ENCODE results near the gene ATP1A1.

ATP1A1 gene

DNA sequence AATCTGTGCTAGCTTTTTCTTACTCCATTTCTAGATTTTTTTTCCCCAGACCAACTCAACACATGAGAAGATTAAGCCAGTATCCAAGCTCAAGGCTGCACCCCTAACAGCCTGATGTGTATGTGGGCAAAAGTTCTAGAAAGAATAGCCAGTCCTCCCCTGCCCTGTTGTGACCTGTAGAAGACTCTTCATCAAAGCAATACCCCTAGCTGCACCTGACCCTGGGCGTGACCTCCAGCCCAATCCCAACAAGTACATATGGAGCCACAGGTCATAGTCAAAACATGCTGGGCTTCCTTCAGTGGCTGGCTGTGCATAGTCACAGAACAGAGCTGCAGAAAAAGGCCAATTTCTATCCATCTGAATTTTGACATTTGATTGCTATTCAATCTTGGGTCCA lies 72.5 kb downstream of the ATP1A1 start:
- DNase-seq = no peak

DNA sequence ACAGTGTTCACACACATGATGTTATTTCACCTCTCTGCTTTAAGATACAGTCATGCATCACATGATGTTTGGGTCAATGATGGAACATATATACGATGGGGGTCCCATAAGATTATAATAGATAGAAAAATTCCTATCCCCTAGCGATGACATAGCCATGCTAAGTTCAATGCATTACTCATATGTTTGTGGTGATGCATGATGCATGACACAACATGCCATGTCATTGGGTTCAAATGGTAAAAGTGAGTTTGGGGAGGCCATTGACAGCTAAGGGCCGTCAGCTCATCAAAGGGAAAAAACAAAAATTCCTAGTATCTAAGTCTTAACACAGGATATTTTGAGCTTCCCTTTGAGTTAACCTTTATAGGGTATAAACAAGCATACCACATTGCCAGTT lies 73.6 kb downstream of the ATP1A1 start:
- no peak for DNase-seq

DNA sequence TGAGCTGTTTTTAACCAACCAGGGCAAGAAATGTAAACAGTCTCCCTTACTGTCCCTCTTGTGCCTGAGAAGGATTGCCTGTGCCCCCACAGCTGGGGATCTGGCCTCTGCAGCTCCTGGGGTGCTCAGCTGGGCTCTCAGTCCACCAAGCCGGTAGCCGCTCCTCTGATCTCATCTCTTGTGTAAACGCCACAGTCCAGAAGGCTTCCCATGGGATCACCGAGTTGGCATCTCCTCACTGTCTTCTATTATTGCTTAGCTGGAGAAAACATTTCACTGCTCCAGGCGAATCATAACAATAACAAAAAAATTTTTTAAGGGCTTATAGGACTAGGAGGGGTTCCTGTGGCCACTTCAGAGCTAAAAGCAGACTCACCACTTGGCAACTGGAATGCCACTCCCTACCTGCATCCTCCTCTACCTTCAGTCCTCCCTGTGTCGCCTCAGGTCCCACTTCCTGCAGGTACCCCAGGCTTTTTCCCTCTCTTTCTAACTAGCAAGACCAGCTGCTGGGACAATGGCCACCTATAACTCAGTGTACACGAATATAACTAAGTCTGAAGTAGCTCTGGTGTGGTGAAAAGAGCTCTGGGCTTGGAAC lies 75.8 kb downstream of the ATP1A1 start:
- no peak for DNase-seq

DNA sequence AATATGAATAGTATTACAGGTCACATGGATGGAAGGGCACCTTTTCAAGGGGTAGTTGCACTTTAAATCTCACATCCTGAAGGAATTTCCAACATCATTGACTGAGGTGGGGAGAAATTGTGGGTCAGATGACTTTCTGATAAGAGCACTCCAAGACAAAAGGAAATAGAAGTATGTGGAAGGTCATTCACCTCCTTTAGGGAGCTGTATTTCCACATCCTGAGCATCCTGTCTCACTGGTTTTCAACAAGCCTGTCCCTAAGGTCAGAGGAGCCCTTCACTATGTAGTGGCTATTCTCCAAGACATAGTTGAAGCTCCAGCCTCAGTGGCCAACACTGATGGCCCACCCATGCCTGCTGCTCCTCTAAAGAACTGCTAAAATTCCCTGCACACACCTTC lies 76.5 kb downstream of the ATP1A1 start:
- DNase-seq = no peak

DNA sequence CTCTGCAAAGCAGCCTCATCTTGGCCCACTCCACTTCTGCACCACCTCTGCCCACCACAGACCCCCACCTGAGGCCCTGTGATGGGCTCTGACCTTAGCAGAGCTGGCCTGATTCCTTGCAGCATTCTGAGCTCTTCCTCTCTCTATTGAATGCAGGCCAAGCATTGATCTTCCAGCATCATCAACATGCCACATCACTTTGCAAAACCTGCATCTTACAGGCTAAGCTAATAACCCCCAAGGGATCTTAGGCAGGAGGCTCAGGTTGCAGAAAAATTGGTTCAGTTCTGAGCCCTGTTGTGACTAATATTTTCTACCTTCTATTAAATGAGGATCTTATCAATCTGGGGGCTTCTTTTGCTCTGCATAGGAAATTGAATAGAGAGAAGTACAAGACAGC lies 78.7 kb downstream of the ATP1A1 start:
- no peak for DNase-seq

DNA sequence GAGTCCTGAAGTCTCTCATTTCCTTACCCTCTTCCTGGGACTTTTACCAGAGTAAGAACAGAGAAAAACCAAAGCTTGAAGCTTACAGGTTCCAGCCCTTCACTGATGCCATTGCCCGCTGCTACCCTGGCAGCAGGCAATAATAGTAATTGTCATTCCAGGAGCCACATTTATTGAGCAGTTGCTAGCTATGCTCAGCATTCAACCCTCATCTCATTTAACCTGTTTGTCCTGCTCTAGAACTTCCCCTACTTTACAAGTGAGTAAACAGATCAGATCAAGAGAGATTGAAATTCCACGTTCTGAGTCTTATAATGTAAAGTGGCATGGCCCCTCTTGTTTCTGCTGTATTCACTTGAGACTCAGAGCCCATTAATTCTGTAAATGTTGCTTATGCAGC lies 80.4 kb downstream of the ATP1A1 start:
- no peak for DNase-seq

DNA sequence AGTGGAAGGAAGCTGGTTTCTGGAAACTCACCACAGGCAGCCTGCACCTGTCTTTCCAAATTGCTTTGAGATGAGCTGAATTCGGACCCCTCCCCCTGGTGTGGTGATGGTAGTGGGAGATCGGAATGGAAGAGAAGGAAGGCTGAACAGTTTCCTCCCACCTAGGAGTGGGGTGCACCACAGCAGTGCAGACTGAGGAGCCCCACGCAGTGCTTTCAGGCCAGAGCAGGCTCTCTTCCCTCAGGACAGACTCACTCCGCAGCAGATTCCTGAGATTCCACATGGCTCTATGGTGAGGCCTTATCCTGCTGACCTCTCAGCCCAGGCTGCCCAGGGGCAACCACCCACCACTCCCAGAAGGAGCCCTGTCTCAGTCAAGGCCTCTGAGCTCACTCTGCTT lies 80.9 kb downstream of the ATP1A1 start:
- no peak for DNase-seq
